Trophoblast cell (in vitro differentiated cells and primary cell): ENCODE measurements around the gene DOC2A.
A peak's percentile ranks its signal among the peaks of the same experiment; 100 is the strongest.

ENCODE experiments used
- DNase-seq, 2 donors: peaks; one replicate each; pipeline ENCODE4 v3.0.0-alpha.2; 2016
- H2AFZ ChIP-seq: 2 replicates; pipeline ENCODE4 v1.6.1; 2013; ENCODE audit warnings: low read length, moderate library complexity, mild to moderate bottlenecking; ENCODE audit not compliant: insufficient read depth, poor library complexity
- H2AK5ac ChIP-seq: 2 replicates; pipeline ENCODE4 v1.6.1; 2013; ENCODE audit warnings: mild to moderate bottlenecking, low read length
- H2BK120ac ChIP-seq: 2 replicates; pipeline ENCODE4 v1.6.1; 2013; ENCODE audit warnings: low read length, mild to moderate bottlenecking, moderate library complexity; ENCODE audit not compliant: insufficient read depth, poor library complexity
- H2BK12ac ChIP-seq: 2 replicates; pipeline ENCODE4 v1.6.1; 2013; ENCODE audit warnings: mild to moderate bottlenecking, low read length, moderate library complexity
- H2BK5ac ChIP-seq: 2 replicates; pipeline ENCODE4 v1.6.1; 2013; ENCODE audit warnings: low read length, low read depth, moderate library complexity, mild to moderate bottlenecking; ENCODE audit not compliant: poor library complexity
- H3K14ac ChIP-seq: 2 replicates; pipeline ENCODE4 v1.6.1; 2013; ENCODE audit warnings: mild to moderate bottlenecking, low read length
- H3K18ac ChIP-seq: 2 replicates; pipeline ENCODE4 v1.6.1; 2013; ENCODE audit warnings: mild to moderate bottlenecking, low read length
- H3K23ac ChIP-seq: 2 replicates; pipeline ENCODE4 v1.6.1; 2013; ENCODE audit warnings: low read length
- H3K27ac ChIP-seq: 2 replicates; pipeline ENCODE4 v1.5.1; 2013; ENCODE audit warnings: low read depth, mild to moderate bottlenecking, inconsistent platforms, low read length, moderate library complexity
- H3K27me3 ChIP-seq: 2 replicates; pipeline ENCODE4 v1.6.1; 2013; ENCODE audit warnings: inconsistent platforms, mild to moderate bottlenecking, low read length, moderate library complexity; ENCODE audit not compliant: insufficient read depth
- H3K36me3 ChIP-seq, 2 experiments: 1 replicate in 1 of 2; 2 replicates in 1 of 2; pipeline ENCODE4 v1.6.1; 2013; ENCODE audit warnings: low read length in 2 of 2, mild to moderate bottlenecking in 2 of 2, moderate library complexity in 1 of 2; ENCODE audit not compliant: insufficient read depth in 2 of 2, control insufficient read depth in 1 of 2
- H3K4ac ChIP-seq: 2 replicates; pipeline ENCODE4 v1.6.1; 2013; ENCODE audit warnings: low read depth, mild to moderate bottlenecking, low read length, moderate library complexity
- H3K4me1 ChIP-seq, 2 experiments: 1 replicate in 1 of 2; 2 replicates in 1 of 2; pipeline ENCODE4 v1.6.1; 2013; ENCODE audit warnings: low read length in 2 of 2, mild to moderate bottlenecking in 2 of 2, moderate library complexity in 1 of 2; ENCODE audit not compliant: insufficient read depth in 2 of 2, control insufficient read depth in 1 of 2
- H3K4me2 ChIP-seq: 2 replicates; pipeline ENCODE4 v1.6.1; 2013; ENCODE audit warnings: inconsistent platforms, mild to moderate bottlenecking, low read length, moderate library complexity
- H3K4me3 ChIP-seq: 2 replicates; pipeline ENCODE4 v1.5.1; 2013; ENCODE audit warnings: mild to moderate bottlenecking, low read depth, low read length, inconsistent platforms
- H3K79me1 ChIP-seq: one replicate; pipeline ENCODE4 v1.6.1; 2013; ENCODE audit warnings: low read length
- H3K79me2 ChIP-seq: 2 replicates; pipeline ENCODE4 v1.6.1; 2013; ENCODE audit warnings: low read length, mild to moderate bottlenecking; ENCODE audit not compliant: control insufficient read depth, insufficient read depth, poor library complexity
- H3K9ac ChIP-seq: 2 replicates; pipeline ENCODE4 v1.6.1; 2013; ENCODE audit warnings: mild to moderate bottlenecking, low read length
- H3K9me3 ChIP-seq: 2 replicates; pipeline ENCODE4 v1.6.1; 2013; ENCODE audit warnings: low read depth, mild to moderate bottlenecking, control low read depth, inconsistent platforms, low read length; ENCODE audit not compliant: insufficient read depth
- H4K12ac ChIP-seq: 2 replicates; pipeline ENCODE4 v1.6.1; 2013; ENCODE audit warnings: low read depth, mild to moderate bottlenecking, low read length, moderate library complexity
- H4K8ac ChIP-seq: 2 replicates; pipeline ENCODE4 v1.6.1; 2013; ENCODE audit warnings: low read depth, mild to moderate bottlenecking, low read length, moderate library complexity
- H4K91ac ChIP-seq: one replicate; pipeline ENCODE4 v1.6.1; 2013; ENCODE audit warnings: low read depth, mild to moderate bottlenecking, low read length, moderate library complexity
- WGBS: extraction: QIAGEN DNeasy Blood & Tissue Kit; methylation state at CpG from one replicate; pipeline ENCODE4 v1.1.7; 2013; ENCODE audit warnings: missing lambda C conversion rate; ENCODE audit not compliant: insufficient read length, insufficient coverage; ENCODE audit errors: extremely low coverage; 5-methylcytosine and 5-hydroxymethylcytosine counted together

Gene DOC2A

GRCh38 chr16:30030841-30031413 lies 20.1 kb upstream of the DOC2A start, which contains the start of gene TLCD3B:
Gene TLCD3B, minus strand, starts transcription at chr16:30031271. Its CDS starts 744 bp downstream, at chr16:30030527.
- Histone ChIP-seq H3K27ac (no peak within 1 kb of the TSS), H2AK5ac (no peak within 1 kb of the TSS), H2BK120ac (no peak within 1 kb of the TSS), H3K18ac (no peak within 1 kb of the TSS), H3K79me2 (no peaks in the 10 kb centered on the region), H3K27me3 (peaks cover 25% of the 10 kb centered on the region), H3K79me1 (no peaks in the 10 kb centered on the region), H3K4ac (no peak within 1 kb of the TSS), H4K12ac (no peak within 1 kb of the TSS), H4K91ac (no peak within 1 kb of the TSS), H3K23ac (no peak within 1 kb of the TSS), H3K14ac (no peak within 1 kb of the TSS), H3K9me3 (peaks cover 2% of the 10 kb centered on the region), H3K4me3 (no peak within 1 kb of the TSS), H3K36me3 (no peaks in the 10 kb centered on the region), H2AFZ (no peak within 1 kb of the TSS), H2BK12ac (no peak within 1 kb of the TSS), H3K4me1 (no peaks in the 10 kb centered on the region), H3K9ac (no peak within 1 kb of the TSS), H2BK5ac (no peak within 1 kb of the TSS), H3K4me2 (no peak within 1 kb of the TSS), H4K8ac (no peak within 1 kb of the TSS)
- no CpG with 5 or more reads among the region's 27 CpGs for WGBS
- DNase-seq, result no peak

- no peak overlapping the region for H3K4me2 ChIP-seq
- H3K4ac ChIP-seq, result no peak overlapping the region
- H3K4me3 ChIP-seq, result no peak overlapping the region
- no peak overlapping the region for H4K8ac ChIP-seq
- H3K4me1 ChIP-seq, result no peaks in the 10 kb centered on the region
- H4K12ac ChIP-seq, result no peak overlapping the region
- no peak overlapping the region for H3K9ac ChIP-seq
- H3K27ac ChIP-seq, result no peak overlapping the region
- no CpG with 5 or more reads among the region's 23 CpGs for WGBS
- H3K9me3 ChIP-seq, result peaks cover 2% of the 10 kb centered on the region
- H2AK5ac ChIP-seq, result no peak overlapping the region
- H3K36me3 ChIP-seq, result no peaks in the 10 kb centered on the region
- no peak overlapping the region for H2BK12ac ChIP-seq
- H2BK120ac ChIP-seq, result no peak overlapping the region
- H3K23ac ChIP-seq, result no peak overlapping the region
- H3K79me1 ChIP-seq, result no peaks in the 10 kb centered on the region
- H3K79me2 ChIP-seq, result no peaks in the 10 kb centered on the region
- H2BK5ac ChIP-seq, result no peak overlapping the region
- H3K14ac ChIP-seq, result no peak overlapping the region
- no peak overlapping the region for H3K18ac ChIP-seq
- no peak overlapping the region for H4K91ac ChIP-seq
- DNase-seq, result no peak
- peaks cover 25% of the 10 kb centered on the region for H3K27me3 ChIP-seq
- no peak overlapping the region for H2AFZ ChIP-seq
These were observed 19.3 kb upstream of the DOC2A start for GRCh38 chr16:30030011-30030685.

DNA sequence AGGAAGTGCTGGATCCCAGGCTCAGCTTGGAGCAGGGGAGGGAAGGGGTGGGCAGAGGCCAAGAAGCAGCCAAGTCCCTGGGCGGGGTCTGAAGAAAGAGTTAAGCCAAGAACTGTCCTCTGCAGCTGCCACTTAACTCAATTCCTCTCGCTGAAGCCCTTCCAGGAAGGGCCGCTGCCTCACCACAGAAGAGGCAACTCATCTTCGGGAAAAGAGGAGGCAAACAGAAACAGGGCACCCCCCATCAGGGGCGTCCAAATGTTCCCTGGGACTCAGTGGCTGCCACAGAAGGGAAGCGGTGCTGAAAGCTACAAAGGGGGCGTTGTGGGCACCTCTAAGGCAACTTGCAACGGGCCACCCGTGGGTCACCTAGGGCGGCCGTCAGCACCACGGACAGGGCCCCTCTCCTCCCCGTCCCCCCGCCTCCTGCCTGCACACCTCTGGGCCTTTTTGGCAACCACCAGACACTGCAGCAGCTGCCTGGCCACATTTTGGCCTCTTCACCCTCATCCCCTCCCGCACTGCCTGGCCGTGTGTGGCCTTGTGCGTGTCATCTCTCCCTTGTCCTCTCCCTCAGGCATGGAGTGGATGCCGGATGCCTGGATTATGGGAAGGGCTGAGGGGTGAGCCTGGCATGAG lies 17.7 kb upstream of the DOC2A start:
- H3K9me3 ChIP-seq, result peaks cover 2% of the 10 kb centered on the region
- no peak overlapping the region for H3K4me2 ChIP-seq
- no peaks in the 10 kb centered on the region for H3K79me2 ChIP-seq
- H4K91ac ChIP-seq, result no peak overlapping the region
- H2BK5ac ChIP-seq, result no peak overlapping the region
- DNase-seq, result peak in 1 of 2 donors; percentile 50
- no peak overlapping the region for H4K8ac ChIP-seq
- H2BK120ac ChIP-seq, result no peak overlapping the region
- no peaks in the 10 kb centered on the region for H3K36me3 ChIP-seq
- H3K4me3 ChIP-seq, result no peak overlapping the region
- H3K4me1 ChIP-seq, result no peaks in the 10 kb centered on the region
- no peak overlapping the region for H3K4ac ChIP-seq
- H4K12ac ChIP-seq, result no peak overlapping the region
- no peak overlapping the region for H3K23ac ChIP-seq
- peaks cover 25% of the 10 kb centered on the region for H3K27me3 ChIP-seq
- H3K18ac ChIP-seq, result no peak overlapping the region
- H3K79me1 ChIP-seq, result no peaks in the 10 kb centered on the region
- H2AK5ac ChIP-seq, result no peak overlapping the region
- no peak overlapping the region for H2AFZ ChIP-seq
- no peak overlapping the region for H3K14ac ChIP-seq
- H3K9ac ChIP-seq, result no peak overlapping the region
- no peak overlapping the region for H3K27ac ChIP-seq
- no peak overlapping the region for H2BK12ac ChIP-seq
- no CpG with 5 or more reads among the region's 18 CpGs for WGBS

DNA sequence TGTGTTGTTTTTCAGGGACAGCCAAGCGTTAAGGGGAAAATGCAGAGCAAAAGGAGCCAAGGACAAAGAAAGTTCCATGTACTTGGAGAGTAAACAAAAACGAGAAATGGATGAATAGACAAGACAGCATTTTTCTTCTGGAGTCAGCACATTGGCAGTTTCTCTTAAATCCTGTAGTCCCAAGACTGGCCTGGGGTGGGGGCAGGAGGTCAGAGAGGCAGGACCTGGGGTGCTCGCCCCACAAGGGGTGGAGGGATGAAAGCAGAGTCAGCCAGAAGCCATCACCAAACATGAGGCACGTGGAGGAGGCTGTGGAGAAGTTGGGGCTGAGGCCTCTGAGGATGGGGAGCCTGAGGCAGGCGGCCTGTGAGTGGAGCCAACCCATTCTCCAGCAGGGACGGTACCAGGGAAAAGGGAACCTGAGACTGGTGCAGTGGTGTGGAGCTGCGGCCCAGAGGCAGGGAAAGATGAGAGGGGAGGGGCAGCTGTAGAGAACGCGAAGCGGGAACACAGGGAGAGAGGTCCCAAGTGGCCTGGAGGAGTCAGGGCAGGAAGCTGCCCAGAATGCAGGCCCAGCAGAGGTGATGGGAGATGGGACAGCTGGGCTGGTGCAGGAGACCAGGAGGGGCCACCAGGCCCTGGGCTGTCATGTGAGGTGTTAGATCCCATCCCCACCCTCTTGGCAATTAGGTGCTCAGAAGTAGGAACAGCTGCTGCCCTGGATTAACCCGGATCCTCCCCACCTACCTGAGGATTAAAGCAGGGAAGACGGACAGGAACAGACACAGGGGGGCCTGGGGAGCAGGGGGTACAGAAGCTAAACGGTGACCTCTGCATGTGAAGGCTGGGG lies 17.0 kb upstream of the DOC2A start:
- no peak overlapping the region for H2BK5ac ChIP-seq
- DNase-seq, result no peak
- H3K14ac ChIP-seq, result no peak overlapping the region
- peaks cover 25% of the 10 kb centered on the region for H3K27me3 ChIP-seq
- H3K4me3 ChIP-seq, result no peak overlapping the region
- H3K4ac ChIP-seq, result no peak overlapping the region
- H4K12ac ChIP-seq, result no peak overlapping the region
- no peak overlapping the region for H4K8ac ChIP-seq
- no peaks in the 10 kb centered on the region for H3K79me2 ChIP-seq
- no peak overlapping the region for H3K4me2 ChIP-seq
- no peak overlapping the region for H2BK120ac ChIP-seq
- no peak overlapping the region for H2AFZ ChIP-seq
- H3K27ac ChIP-seq, result no peak overlapping the region
- no peak overlapping the region for H2BK12ac ChIP-seq
- no peak overlapping the region for H3K23ac ChIP-seq
- H3K79me1 ChIP-seq, result no peaks in the 10 kb centered on the region
- no peak overlapping the region for H2AK5ac ChIP-seq
- H3K18ac ChIP-seq, result no peak overlapping the region
- peaks cover 2% of the 10 kb centered on the region for H3K9me3 ChIP-seq
- H3K36me3 ChIP-seq, result no peaks in the 10 kb centered on the region
- WGBS, result no CpG with 5 or more reads among the region's 13 CpGs
- H3K4me1 ChIP-seq, result no peaks in the 10 kb centered on the region
- H4K91ac ChIP-seq, result no peak overlapping the region
- no peak overlapping the region for H3K9ac ChIP-seq
